ENCODE results near the gene CNBD2. TPM values are rescaled to one million over a fixed set of nuclear protein-coding genes. Genes with fewer than 3 reads are reported as not detected.
"Not testable (repeated sequence)": the region's sequence is repeated elsewhere in the genome, so short reads cannot be mapped to it uniquely, and the experiment has no call there.

Gene CNBD2
- total RNA-seq, 4 donors from 2014 or later: 4.3 to 17.9 (median 8.6) TPM

- no peak for DNase-seq
- Histone ChIP-seq H3K4me1 (no peaks in the 10 kb centered on the region), H3K27me3 (no peaks in the 10 kb centered on the region), H3K9me3 (no peaks in the 10 kb centered on the region), H3K36me3 (peaks cover 0 to 59% (median 0%) of the 10 kb centered on the region in 3 donors), H3K27ac (no peak overlapping the region), H3K4me3 (no peak overlapping the region)
- TF ChIP-seq POLR2A (IDR thresholded peaks at IDR 0.05) (no peak), CTCF (IDR thresholded peaks at IDR 0.05) (no peak)
Measured at GRCh38 chr20:35941620-35942019, 26.8 kb upstream of the CNBD2 start.

- Histone ChIP-seq H3K9me3 (no peaks in the 10 kb centered on the region), H3K4me1 (no peaks in the 10 kb centered on the region), H3K27me3 (no peaks in the 10 kb centered on the region), H3K36me3 (peaks cover 0 to 63% (median 0%) of the 10 kb centered on the region in 3 donors), H3K4me3 (no peak overlapping the region), H3K27ac (no peak overlapping the region)
- TF ChIP-seq POLR2A (IDR thresholded peaks at IDR 0.05) (no peak), CTCF (IDR thresholded peaks at IDR 0.05) (no peak)
- no peak for DNase-seq
Measured at GRCh38 chr20:35942243-35942642, 26.1 kb upstream of the CNBD2 start.

- no peak overlapping the region for H3K4me3 ChIP-seq
- TF ChIP-seq CTCF (IDR thresholded peaks at IDR 0.05): peak in 2 of 6 experiments; percentile 14 to 32
- TF ChIP-seq POLR2A (IDR thresholded peaks at IDR 0.05): no peak
- no peaks in the 10 kb centered on the region for H3K27me3 ChIP-seq
- H3K4me1 ChIP-seq: peaks cover 0 to 14% (median under 1%) of the 10 kb centered on the region in 4 donors
- DNase-seq: no peak
- H3K27ac ChIP-seq: peak overlapping the region in 1 of 4 donors; percentile 20
- no peaks in the 10 kb centered on the region for H3K9me3 ChIP-seq
- H3K36me3 ChIP-seq: peaks cover 0 to 28% (median 0%) of the 10 kb centered on the region in 3 donors
Measured at GRCh38 chr20:35947489-35947888, 20.9 kb upstream of the CNBD2 start.

GRCh38 chr20:35947907-35948306 is 20.5 kb upstream of the CNBD2 start:
- TF ChIP-seq CTCF (IDR thresholded peaks at IDR 0.05): no peak
- TF ChIP-seq POLR2A (IDR thresholded peaks at IDR 0.05): no peak
- peaks cover 0 to 18% (median 4%) of the 10 kb centered on the region in 4 donors for H3K4me1 ChIP-seq
- peak overlapping the region in 1 of 4 donors; percentile 20 for H3K27ac ChIP-seq
- DNase-seq: no peak
- H3K36me3 ChIP-seq: peaks cover 0 to 26% (median 0%) of the 10 kb centered on the region in 3 donors
- no peaks in the 10 kb centered on the region for H3K27me3 ChIP-seq
- H3K4me3 ChIP-seq: no peak overlapping the region
- no peaks in the 10 kb centered on the region for H3K9me3 ChIP-seq

- Histone ChIP-seq H3K27me3 (no peaks in the 10 kb centered on the region), H3K4me3 (no peak overlapping the region), H3K27ac (no peak overlapping the region), H3K9me3 (no peaks in the 10 kb centered on the region), H3K36me3 (peaks cover 0 to 12% (median 0%) of the 10 kb centered on the region in 3 donors), H3K4me1 (peaks cover 0 to 21% (median 7%) of the 10 kb centered on the region in 4 donors)
- no peak for TF ChIP-seq POLR2A (IDR thresholded peaks at IDR 0.05)
- TF ChIP-seq CTCF (IDR thresholded peaks at IDR 0.05): no peak
- DNase-seq: no peak
Measured at GRCh38 chr20:35950093-35950492, 18.3 kb upstream of the CNBD2 start.

GRCh38 chr20:35952080-35952479 is 16.3 kb upstream of the CNBD2 start:
- peaks cover 0 to 27% (median 9%) of the 10 kb centered on the region in 4 donors for H3K4me1 ChIP-seq
- peak overlapping the region in 3 of 4 donors; percentile 94 to 100 (median 97) for H3K27ac ChIP-seq
- DNase-seq, H3K9me3 ChIP-seq, H3K27me3 ChIP-seq: not testable (repeated sequence)
- H3K4me3 ChIP-seq: peak overlapping the region in 2 of 4 donors; percentile 79 to 94
- peaks cover 0 to 10% (median 0%) of the 10 kb centered on the region in 3 donors for H3K36me3 ChIP-seq
